HG02970 (cell line): ENCODE results near the gene LHX3.

Experiments used
- ATAC-seq: cut with Tn5 transposase; IDR thresholded peaks from one replicate; pipeline ENCODE4 v1.9.1; 2021; ENCODE audit warnings: mild to moderate bottlenecking, moderate library complexity, moderate number of reproducible peaks; ENCODE audit not compliant: unreplicated experiment, low FRiP score

LHX3 gene

GRCh38 chr9:136229096-136230065 lies 24.5 kb upstream of the LHX3 start:
- no peak for ATAC-seq

- ATAC-seq: no peak
Observed at GRCh38 chr9:136228107-136228875, 23.4 kb upstream of the LHX3 start.

GRCh38 chr9:136226680-136227407 lies 21.9 kb upstream of the LHX3 start:
- no peak for ATAC-seq

- ATAC-seq: peak; percentile 59
Observed at GRCh38 chr9:136225748-136226679, 21.1 kb upstream of the LHX3 start.

- peak; percentile 45 for ATAC-seq
Observed at GRCh38 chr9:136225366-136225747, 20.4 kb upstream of the LHX3 start.

- ATAC-seq: no peak
Observed at GRCh38 chr9:136223871-136224640, 19.1 kb upstream of the LHX3 start.

GRCh38 chr9:136222906-136223285 lies 18.0 kb upstream of the LHX3 start:
- ATAC-seq: no peak

GRCh38 chr9:136222166-136222905 lies 17.4 kb upstream of the LHX3 start:
- ATAC-seq: no peak

GRCh38 chr9:136220017-136220729 lies 15.2 kb upstream of the LHX3 start:
- ATAC-seq: no peak

- no peak for ATAC-seq
Observed at GRCh38 chr9:136219276-136219675, 14.3 kb upstream of the LHX3 start.

- ATAC-seq: no peak
Observed at GRCh38 chr9:136218673-136219072, 13.7 kb upstream of the LHX3 start.

GRCh38 chr9:136218271-136218670 lies 13.3 kb upstream of the LHX3 start:
- ATAC-seq: no peak

GRCh38 chr9:136216541-136217244 lies 11.8 kb upstream of the LHX3 start:
- no peak for ATAC-seq

- ATAC-seq: no peak
Observed at GRCh38 chr9:136213733-136214132, 8.8 kb upstream of the LHX3 start.

GRCh38 chr9:136212345-136212950 lies 7.5 kb upstream of the LHX3 start:
- ATAC-seq: no peak

- no peak for ATAC-seq
Observed at GRCh38 chr9:136211441-136212344, 6.8 kb upstream of the LHX3 start.
